Gastroesophageal sphincter (tissue), 4 donors: ENCODE measurements around the gene KLHL8. TPM values are rescaled to one million over a fixed set of nuclear protein-coding genes. Genes with fewer than 3 reads are reported as not detected.
A peak's percentile ranks its signal among the peaks of the same experiment; 100 is the strongest.

Experiments used
- ATAC-seq: fragments of 150-250 bp; one replicate; pipeline ENCODE4 v1.9.1; 2016; ENCODE audit warnings: mild to moderate bottlenecking, moderate library complexity
- H3K27ac ChIP-seq, 4 donors: fragments of 200-600 bp; sonication (generic) in 3 of 4; 1 replicate in 3 of 4; 2 replicates in 1 of 4; pipeline ENCODE4 v1.5.1; 2016 to 2019
- H3K27me3 ChIP-seq: fragments of 200-600 bp; sonication (generic); one replicate; pipeline ENCODE4 v1.5.1; 2019
- H3K36me3 ChIP-seq, 2 donors: fragments of 200-600 bp; sonication (generic); one replicate each; pipeline ENCODE4 v1.5.1; 2019; ENCODE audit warnings: control low read depth in 1 of 2
- H3K4me1 ChIP-seq, 3 donors: fragments of 200-600 bp; sonication (generic); 1 replicate in 2 of 3; 2 replicates in 1 of 3; pipeline ENCODE4 v1.5.1; 2016 to 2019; ENCODE audit warnings: control low read depth in 2 of 3
- H3K4me3 ChIP-seq, 2 donors: fragments of 200-600 bp; sonication (generic); one replicate each; pipeline ENCODE4 v1.5.1; 2019; ENCODE audit warnings: mild to moderate bottlenecking in 1 of 2, moderate library complexity in 1 of 2
- H3K9me3 ChIP-seq, 3 donors: fragments of 200-600 bp; sonication (generic); one replicate each; pipeline ENCODE4 v1.5.1; 2017 to 2019; ENCODE audit warnings: control low read depth in 2 of 3
- EP300 ChIP-seq: sonication (generic); formaldehyde crosslinking; IDR thresholded peaks from one replicate; pipeline ENCODE4 v1.6.1; 2017; ENCODE audit warnings: antibody characterized with exemption, mild to moderate bottlenecking
- POLR2A ChIP-seq, 2 donors: fragments of 450-650 bp; IDR thresholded peaks; one replicate each; pipeline ENCODE4 v1.6.1; 2017; ENCODE audit warnings: antibody characterized with exemption in 2 of 2, mild to moderate bottlenecking in 2 of 2, moderate library complexity in 1 of 2
- POLR2AphosphoS5 ChIP-seq: sonication (generic); formaldehyde crosslinking; IDR thresholded peaks from one replicate; pipeline ENCODE4 v1.6.1; 2017; ENCODE audit warnings: antibody characterized with exemption
- WGBS, 2 donors: methylation state at CpG; one replicate each; pipeline ENCODE4 v1.1.5; 2018; ENCODE audit warnings: low coverage in 1 of 2; 5-methylcytosine and 5-hydroxymethylcytosine counted together
- total RNA-seq, 4 donors: library from RNA; depleted of rRNA; stranded (reverse); fragments of >200 nt; gene quantifications; one replicate each; pipeline ENCODE4 v1.1.0, GENCODE V29; 2016
- TF ChIP-seq, protein P1 (sequence below), 4 experiments: fragments of 200-600 bp in 2 of 4; fragments of 450-650 bp in 2 of 4; sonication (generic) in 1 of 4; IDR thresholded peaks; one replicate each; pipeline ENCODE4 v1.5.1; 2017 to 2019; ENCODE audit warnings: antibody characterized with exemption in 4 of 4, mild to moderate bottlenecking in 2 of 4, moderate library complexity in 2 of 4

KLHL8 gene
- total RNA-seq, 4 donors from 2014 or later: 9.1 to 17.6 (median 13.0) TPM

DNA sequence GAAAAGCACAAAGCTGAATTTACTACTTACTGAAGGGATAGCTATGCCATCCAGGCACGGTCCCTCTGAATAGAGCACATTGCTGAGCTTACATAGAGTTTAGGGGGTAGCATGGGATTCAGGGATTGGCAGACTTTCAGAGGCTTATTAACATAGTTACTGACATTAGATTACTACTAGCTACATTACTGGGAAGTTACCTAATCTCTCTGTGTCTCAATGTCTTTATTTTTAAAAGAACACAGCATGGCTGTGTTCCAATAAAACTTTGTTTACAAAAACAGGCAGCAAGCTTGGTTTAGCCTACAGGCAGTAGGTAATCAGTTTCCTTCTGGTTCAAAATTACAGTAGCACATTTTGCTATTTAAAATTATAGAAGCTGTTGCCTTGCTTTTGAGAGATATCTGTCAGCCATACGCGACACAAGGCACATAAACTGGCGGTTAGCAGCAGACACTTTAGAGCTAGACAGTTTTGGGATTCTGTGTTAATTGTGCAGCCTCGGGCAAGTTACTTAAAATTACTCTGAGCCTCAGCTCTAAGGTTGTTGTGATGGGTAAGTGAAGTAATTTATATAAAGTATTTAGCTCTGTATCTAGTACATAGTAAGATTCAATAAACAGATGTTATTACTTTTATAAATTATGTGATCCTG, 6.9 kb downstream of the KLHL8 start:
- no peaks in the 10 kb centered on the region for H3K36me3 ChIP-seq
- no peak overlapping the region for H3K27ac ChIP-seq
- TF ChIP-seq EP300 (no peak), POLR2AphosphoS5 (peak; percentile 44), POLR2A (IDR thresholded peaks at IDR 0.05) (no peak)
- TF ChIP-seq, protein P1, sequence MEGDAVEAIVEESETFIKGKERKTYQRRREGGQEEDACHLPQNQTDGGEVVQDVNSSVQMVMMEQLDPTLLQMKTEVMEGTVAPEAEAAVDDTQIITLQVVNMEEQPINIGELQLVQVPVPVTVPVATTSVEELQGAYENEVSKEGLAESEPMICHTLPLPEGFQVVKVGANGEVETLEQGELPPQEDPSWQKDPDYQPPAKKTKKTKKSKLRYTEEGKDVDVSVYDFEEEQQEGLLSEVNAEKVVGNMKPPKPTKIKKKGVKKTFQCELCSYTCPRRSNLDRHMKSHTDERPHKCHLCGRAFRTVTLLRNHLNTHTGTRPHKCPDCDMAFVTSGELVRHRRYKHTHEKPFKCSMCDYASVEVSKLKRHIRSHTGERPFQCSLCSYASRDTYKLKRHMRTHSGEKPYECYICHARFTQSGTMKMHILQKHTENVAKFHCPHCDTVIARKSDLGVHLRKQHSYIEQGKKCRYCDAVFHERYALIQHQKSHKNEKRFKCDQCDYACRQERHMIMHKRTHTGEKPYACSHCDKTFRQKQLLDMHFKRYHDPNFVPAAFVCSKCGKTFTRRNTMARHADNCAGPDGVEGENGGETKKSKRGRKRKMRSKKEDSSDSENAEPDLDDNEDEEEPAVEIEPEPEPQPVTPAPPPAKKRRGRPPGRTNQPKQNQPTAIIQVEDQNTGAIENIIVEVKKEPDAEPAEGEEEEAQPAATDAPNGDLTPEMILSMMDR (IDR thresholded peaks at IDR 0.05): no peak
- H3K9me3 ChIP-seq: no peaks in the 10 kb centered on the region
- H3K4me3 ChIP-seq: no peak overlapping the region
- H3K4me1 ChIP-seq: peaks cover 0 to 26% (median 9%) of the 10 kb centered on the region in 3 donors
- 82 to 85% methylated on average over 5 of the region's 5 CpGs for WGBS, 2 donors
- H3K27me3 ChIP-seq: no peaks in the 10 kb centered on the region
- ATAC-seq: peak; percentile 48

DNA sequence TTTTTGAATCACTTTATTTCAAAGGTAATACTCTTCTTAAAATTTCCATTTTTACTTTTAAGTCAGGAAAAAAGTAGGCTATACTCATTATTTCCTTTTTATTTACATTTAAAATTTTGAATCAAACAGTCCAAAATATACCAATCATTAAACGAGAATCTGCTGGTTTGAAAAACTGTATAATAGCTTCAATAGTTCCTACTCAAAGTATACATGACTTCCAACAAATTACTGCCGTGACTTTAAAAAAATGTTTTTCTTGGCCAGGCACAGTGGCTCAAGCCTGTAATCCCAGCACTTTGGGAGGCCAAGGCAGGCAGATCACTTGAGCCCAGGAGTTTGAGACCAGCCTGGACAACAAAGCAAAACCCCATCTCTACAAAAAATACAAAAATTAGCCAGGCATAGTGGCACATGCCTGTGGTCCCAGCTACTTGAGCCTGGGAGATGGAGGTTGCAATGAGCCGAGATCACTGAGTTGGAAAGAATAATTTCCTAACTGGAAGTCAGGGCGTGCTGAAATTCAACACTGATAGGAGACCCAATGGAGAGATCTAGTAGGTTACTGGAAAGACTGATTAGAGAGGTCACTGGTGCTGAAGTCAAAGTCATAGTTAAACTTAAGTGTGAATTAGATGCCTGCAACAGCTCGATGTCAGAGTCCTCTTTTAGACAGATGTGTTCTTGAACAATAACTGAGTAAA, 9.0 kb downstream of the KLHL8 start:
- no peak overlapping the region for H3K27ac ChIP-seq
- no peak for ATAC-seq
- H3K4me3 ChIP-seq: no peak overlapping the region
- H3K4me1 ChIP-seq: peaks cover 0 to 24% (median 9%) of the 10 kb centered on the region in 3 donors
- 47 to 59% methylated on average over 3 to 5 of the region's 5 CpGs for WGBS, 2 donors
- no peak for TF ChIP-seq POLR2AphosphoS5
- TF ChIP-seq, protein P1 (IDR thresholded peaks at IDR 0.05): no peak
- TF ChIP-seq POLR2A (IDR thresholded peaks at IDR 0.05): no peak
- TF ChIP-seq EP300: no peak
- H3K27me3 ChIP-seq: no peaks in the 10 kb centered on the region
- H3K9me3 ChIP-seq: no peaks in the 10 kb centered on the region
- H3K36me3 ChIP-seq: no peaks in the 10 kb centered on the region

DNA sequence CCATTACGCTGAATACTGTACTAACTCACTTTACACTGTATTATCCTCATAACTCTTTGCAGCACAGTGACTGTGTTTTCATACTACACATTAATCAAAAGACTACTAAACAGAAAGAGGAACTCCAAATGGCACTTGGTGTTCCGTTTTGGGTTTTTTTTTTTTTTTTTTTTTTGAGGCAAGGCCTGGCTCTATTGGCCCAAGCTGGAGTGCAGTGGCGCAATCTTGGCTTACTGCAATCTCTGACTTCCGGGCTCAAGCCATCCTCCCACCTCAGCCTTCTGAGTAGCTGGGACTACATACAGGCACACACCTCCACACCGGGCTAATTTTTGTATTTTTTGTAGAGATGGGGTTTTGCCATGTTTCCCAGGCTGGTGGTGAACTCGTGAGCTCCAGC, 10.7 kb downstream of the KLHL8 start:
- ATAC-seq: peak; percentile 53
- no peaks in the 10 kb centered on the region for H3K27me3 ChIP-seq
- no peak overlapping the region for H3K4me3 ChIP-seq
- H3K9me3 ChIP-seq: no peaks in the 10 kb centered on the region
- H3K4me1 ChIP-seq: peaks cover 0 to 24% (median 9%) of the 10 kb centered on the region in 3 donors
- H3K27ac ChIP-seq: no peak overlapping the region
- no peaks in the 10 kb centered on the region for H3K36me3 ChIP-seq
- TF ChIP-seq POLR2AphosphoS5: no peak
- TF ChIP-seq POLR2A (IDR thresholded peaks at IDR 0.05): no peak
- TF ChIP-seq EP300: no peak
- TF ChIP-seq, protein P1 (IDR thresholded peaks at IDR 0.05): no peak
- WGBS, 2 donors: 66 to 74% methylated on average over 4 to 5 of the region's 6 CpGs

DNA sequence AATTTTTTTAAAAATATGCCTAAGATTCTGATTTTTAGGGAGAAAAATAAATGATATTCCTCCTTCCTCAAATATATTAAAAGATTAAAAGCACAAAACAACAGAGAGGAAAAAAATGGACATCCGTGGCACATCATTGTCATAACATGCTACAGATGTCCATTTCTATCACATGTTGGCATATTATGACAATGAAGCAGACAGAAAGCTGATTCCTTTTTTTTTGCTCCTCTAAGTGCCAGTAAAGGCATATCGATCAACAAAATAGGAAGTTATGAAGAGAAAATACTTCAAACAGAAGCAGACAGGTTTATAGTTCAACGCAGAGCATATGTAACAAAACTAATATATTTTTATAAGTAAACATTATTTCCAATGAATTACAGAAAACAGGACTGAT, 11.2 kb downstream of the KLHL8 start:
- Histone ChIP-seq H3K36me3 (no peaks in the 10 kb centered on the region), H3K9me3 (no peaks in the 10 kb centered on the region), H3K27me3 (no peaks in the 10 kb centered on the region), H3K27ac (no peak overlapping the region), H3K4me3 (no peak overlapping the region), H3K4me1 (peaks cover 0 to 24% (median 9%) of the 10 kb centered on the region in 3 donors)
- TF ChIP-seq POLR2AphosphoS5: no peak
- TF ChIP-seq EP300: no peak
- TF ChIP-seq, protein P1 (IDR thresholded peaks at IDR 0.05): no peak
- no peak for TF ChIP-seq POLR2A (IDR thresholded peaks at IDR 0.05)
- no peak for ATAC-seq
- 66 to 73% methylated on average over 3 of the region's 3 CpGs for WGBS, 2 donors

DNA sequence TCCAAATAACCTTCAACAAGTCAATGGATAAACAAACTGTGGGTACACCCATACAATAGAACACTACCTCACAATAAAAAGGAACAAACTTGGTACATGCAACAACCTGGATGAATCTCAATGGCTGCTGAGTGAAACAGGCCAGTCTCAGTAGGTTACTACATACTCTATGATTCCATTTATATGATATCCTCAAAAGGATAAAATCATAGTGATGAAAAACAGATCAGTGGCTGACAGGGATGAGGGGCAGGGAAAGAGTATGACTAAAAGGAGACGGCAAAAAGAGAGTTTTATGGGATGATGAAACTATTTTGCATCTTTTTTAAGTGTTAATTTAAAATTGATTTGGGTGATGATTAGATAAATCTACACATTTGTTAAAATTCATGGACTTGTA, 15.9 kb downstream of the KLHL8 start:
- no peaks in the 10 kb centered on the region for H3K36me3 ChIP-seq
- no peaks in the 10 kb centered on the region for H3K27me3 ChIP-seq
- no peak for ATAC-seq
- WGBS, 2 donors: 43 to 58% methylated on average over 1 of the region's 1 CpG
- H3K4me1 ChIP-seq: no peaks in the 10 kb centered on the region
- no peak overlapping the region for H3K27ac ChIP-seq
- peaks cover 0 to 9% (median 0%) of the 10 kb centered on the region in 3 donors for H3K9me3 ChIP-seq
- H3K4me3 ChIP-seq: no peak overlapping the region
- TF ChIP-seq, protein P1 (IDR thresholded peaks at IDR 0.05): no peak
- TF ChIP-seq POLR2AphosphoS5: no peak
- TF ChIP-seq POLR2A (IDR thresholded peaks at IDR 0.05): no peak
- TF ChIP-seq EP300: no peak
